GM12873 (cell line): Measurements from ENCODE around the gene LGR5.

ENCODE experiments used
- TF ChIP-seq, protein P1 (sequence below): IDR thresholded peaks from 2 replicates; pipeline ENCODE4 v1.5.1; 2012; ENCODE audit warnings: low read depth, mild to moderate bottlenecking, moderate library complexity, low read length, control low read depth; ENCODE audit not compliant: insufficient read depth; ENCODE audit errors: missing control alignments

The LGR5 gene

DNA sequence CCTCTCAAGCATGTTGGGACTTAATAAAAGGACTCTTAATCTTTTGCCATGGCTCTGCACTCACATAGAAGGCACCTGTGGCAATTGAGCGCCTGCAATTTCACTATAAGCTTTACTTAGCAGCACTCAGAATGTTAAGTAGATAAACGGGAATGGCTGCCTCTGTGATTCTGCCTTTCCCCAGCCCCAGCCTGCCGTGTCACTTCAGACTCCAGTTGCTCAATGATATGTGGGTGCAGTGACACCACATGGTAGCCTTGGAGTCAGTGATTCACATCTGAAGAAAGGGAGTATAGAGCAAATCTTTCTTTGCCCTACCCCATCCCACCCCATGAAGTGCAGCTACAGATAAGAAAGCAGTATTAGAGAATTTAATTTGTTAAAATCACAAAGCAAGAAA lies 127.9 kb downstream of the LGR5 start:
- TF ChIP-seq, protein P1, sequence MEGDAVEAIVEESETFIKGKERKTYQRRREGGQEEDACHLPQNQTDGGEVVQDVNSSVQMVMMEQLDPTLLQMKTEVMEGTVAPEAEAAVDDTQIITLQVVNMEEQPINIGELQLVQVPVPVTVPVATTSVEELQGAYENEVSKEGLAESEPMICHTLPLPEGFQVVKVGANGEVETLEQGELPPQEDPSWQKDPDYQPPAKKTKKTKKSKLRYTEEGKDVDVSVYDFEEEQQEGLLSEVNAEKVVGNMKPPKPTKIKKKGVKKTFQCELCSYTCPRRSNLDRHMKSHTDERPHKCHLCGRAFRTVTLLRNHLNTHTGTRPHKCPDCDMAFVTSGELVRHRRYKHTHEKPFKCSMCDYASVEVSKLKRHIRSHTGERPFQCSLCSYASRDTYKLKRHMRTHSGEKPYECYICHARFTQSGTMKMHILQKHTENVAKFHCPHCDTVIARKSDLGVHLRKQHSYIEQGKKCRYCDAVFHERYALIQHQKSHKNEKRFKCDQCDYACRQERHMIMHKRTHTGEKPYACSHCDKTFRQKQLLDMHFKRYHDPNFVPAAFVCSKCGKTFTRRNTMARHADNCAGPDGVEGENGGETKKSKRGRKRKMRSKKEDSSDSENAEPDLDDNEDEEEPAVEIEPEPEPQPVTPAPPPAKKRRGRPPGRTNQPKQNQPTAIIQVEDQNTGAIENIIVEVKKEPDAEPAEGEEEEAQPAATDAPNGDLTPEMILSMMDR = no peak

DNA sequence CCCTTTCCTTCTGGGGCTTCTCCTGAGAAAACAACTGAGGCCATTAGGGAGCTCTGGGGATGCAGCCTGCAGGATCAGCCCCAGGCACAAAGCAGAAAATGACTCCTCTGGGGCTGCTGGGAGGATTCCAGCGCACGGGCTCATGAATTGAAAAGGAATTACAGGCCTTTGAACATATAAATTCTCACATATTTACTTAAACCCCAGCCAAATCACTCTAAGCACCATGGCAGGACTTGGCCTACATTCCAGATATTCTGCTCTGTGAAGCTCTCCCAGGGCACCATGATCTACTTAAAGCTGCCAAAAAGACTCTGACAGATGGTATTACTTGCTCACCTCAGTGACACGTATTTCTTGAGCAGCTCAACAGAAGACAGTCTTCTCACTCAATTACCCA lies 136.9 kb downstream of the LGR5 start:
- TF ChIP-seq, protein P1 = no peak

DNA sequence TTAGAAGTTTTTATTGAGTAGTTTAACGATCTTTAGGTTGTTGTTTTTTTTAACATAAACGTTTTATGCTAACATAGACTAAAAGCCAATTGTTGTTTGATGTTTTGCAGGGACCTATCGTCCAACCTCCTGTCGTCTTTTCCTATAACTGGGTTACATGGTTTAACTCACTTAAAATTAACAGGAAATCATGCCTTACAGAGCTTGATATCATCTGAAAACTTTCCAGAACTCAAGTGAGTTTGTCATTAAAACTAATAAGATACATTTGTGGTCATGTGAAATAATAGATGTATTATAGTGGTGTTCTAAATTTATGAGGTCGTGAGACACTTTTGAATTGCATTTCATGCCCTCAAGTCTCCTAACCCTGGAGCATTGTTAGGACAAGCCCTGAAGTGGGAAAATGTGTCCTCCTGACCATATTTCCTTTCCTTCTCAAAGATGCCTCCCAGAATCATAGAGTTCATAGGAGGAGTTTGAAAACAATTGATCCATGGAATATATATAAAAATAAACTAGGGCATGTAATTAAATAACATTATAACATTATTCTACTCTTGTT lies 139.2 kb downstream of the LGR5 start:
- TF ChIP-seq, protein P1 = no peak

DNA sequence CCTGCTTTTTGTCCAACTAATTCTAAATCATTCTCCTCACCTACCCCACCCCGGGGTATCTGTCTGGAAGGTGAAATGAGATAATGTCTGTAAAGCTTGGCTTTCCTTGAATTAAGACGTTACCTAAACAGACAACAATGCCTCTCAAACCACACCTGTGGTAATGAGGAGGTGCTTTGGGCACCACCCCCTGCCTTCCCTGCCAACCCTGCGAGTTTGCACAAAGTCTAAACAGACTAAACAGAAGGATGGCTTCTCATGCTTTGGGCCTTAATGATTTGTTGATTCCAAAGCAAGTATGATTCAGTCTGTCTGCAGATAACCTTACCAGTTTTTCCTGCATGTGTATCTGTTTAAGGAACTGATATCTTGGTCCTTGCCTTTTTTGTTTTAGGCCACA lies 141.6 kb downstream of the LGR5 start:
- TF ChIP-seq, protein P1 = no peak

DNA sequence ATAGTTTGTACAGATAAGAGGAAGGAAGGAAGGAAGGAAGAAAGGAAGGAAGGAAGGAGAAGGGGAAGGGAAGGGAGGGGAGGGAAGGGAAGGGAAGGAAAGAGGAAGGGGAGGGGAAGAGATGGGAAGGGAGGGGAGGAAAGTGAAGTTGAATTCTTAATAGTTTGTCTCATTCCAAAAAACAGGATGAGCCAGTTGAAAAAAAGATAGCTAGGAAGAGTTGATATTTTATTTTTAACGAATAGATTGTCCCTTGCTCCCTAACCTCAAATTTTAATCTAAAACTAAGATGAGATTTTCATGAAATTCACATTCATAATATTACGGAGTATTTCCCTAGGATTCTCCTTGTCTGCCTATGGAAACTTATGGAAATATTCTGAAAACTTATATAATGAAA lies 143.3 kb downstream of the LGR5 start:
- TF ChIP-seq, protein P1 = no peak

DNA sequence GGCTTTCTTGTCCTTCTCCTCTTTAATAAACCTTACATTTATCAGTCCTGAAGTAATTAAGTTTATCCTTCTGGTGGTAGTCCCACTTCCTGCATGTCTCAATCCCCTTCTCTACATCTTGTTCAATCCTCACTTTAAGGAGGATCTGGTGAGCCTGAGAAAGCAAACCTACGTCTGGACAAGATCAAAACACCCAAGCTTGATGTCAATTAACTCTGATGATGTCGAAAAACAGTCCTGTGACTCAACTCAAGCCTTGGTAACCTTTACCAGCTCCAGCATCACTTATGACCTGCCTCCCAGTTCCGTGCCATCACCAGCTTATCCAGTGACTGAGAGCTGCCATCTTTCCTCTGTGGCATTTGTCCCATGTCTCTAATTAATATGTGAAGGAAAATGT lies 144.8 kb downstream of the LGR5 start:
- TF ChIP-seq, protein P1 = no peak

DNA sequence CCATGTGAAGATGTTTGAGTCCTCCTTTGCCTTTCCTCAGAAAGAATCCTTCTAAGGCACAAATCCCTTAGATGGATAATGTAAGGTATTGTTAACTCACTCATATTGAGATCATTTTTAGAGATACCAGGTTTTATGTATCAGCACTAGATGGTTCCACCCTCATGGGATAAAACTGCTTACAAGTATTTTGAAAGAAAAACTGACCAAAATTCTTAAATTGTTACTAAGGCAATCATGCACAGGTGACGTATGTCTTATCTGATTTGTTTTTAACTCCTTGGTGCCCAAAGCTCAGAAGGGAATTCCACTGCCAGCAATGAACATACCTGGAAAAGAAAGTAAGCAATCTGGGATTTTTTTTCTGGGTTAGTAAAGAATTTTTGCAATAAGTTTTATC lies 145.6 kb downstream of the LGR5 start:
- TF ChIP-seq, protein P1 = no peak
